ENCODE data around the gene CCDC134.

Gene CCDC134

GRCh38 chr22:41841085-41841712, 40.7 kb downstream of the CCDC134 start:
- H3K27ac ChIP-seq: peak overlapping the region; percentile 62
- no peak for TF ChIP-seq CTCF (conservative IDR thresholded peaks at IDR 0.05)
- no peak for TF ChIP-seq ZFX (IDR thresholded peaks at IDR 0.05)

GRCh38 chr22:41842996-41843970, 42.8 kb downstream of the CCDC134 start:
- H3K27ac ChIP-seq: peak overlapping the region; percentile 95
- TF ChIP-seq CTCF (conservative IDR thresholded peaks at IDR 0.05) (no peak), ZFX (IDR thresholded peaks at IDR 0.05) (no peak)

- H3K27ac ChIP-seq: peak overlapping the region; percentile 95
- TF ChIP-seq ZFX (IDR thresholded peaks at IDR 0.05) (no peak), CTCF (conservative IDR thresholded peaks at IDR 0.05) (no peak)
Observed at GRCh38 chr22:41844036-41844435, 43.6 kb downstream of the CCDC134 start.

- TF ChIP-seq ZFX (IDR thresholded peaks at IDR 0.05) (no peak), CTCF (conservative IDR thresholded peaks at IDR 0.05) (no peak)
- peak overlapping the region; percentile 95 for H3K27ac ChIP-seq
Observed at GRCh38 chr22:41844513-41844912, 44.0 kb downstream of the CCDC134 start.

GRCh38 chr22:41845380-41846267, 45.1 kb downstream of the CCDC134 start:
- H3K27ac ChIP-seq: peak overlapping the region; percentile 95
- TF ChIP-seq CTCF (conservative IDR thresholded peaks at IDR 0.05): no peak
- TF ChIP-seq ZFX (IDR thresholded peaks at IDR 0.05): no peak

- H3K27ac ChIP-seq: peak overlapping the region; percentile 44
- TF ChIP-seq ZFX (IDR thresholded peaks at IDR 0.05): no peak
- no peak for TF ChIP-seq CTCF (conservative IDR thresholded peaks at IDR 0.05)
Observed at GRCh38 chr22:41846268-41846987, 45.9 kb downstream of the CCDC134 start.
